Left hindlimb (tissue), 1 donor: ENCODE data around the gene STIM1.

Source experiments
- DNase-seq: peaks from one replicate; pipeline ENCODE4 v3.0.0-alpha.2; 2018

STIM1 gene

GRCh38 chr11:4134806-4135205, 279.3 kb downstream of the STIM1 start:
- DNase-seq = no peak

DNA sequence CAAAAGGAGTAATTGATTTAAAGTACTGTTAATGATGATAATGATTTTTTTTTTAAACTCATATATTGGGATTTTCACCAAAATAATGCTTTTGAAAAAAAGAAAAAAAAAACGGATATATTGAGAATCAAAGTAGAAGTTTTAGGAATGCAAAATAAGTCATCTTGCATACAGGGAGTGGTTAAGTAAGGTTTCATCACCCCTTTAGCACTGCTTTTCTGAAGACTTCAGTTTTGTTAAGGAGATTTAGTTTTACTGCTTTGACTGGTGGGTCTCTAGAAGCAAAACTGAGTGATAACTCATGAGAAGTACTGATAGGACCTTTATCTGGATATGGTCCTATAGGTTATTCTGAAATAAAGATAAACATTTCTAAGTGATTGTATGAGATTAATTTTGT, 283.0 kb downstream of the STIM1 start:
- no peak for DNase-seq

GRCh38 chr11:4140067-4140636, 284.7 kb downstream of the STIM1 start:
- DNase-seq = no peak
